ENCODE data around the gene IER2.

- TF ChIP-seq EP300 (IDR thresholded peaks at IDR 0.05) = no peak
- TF ChIP-seq, protein P1, sequence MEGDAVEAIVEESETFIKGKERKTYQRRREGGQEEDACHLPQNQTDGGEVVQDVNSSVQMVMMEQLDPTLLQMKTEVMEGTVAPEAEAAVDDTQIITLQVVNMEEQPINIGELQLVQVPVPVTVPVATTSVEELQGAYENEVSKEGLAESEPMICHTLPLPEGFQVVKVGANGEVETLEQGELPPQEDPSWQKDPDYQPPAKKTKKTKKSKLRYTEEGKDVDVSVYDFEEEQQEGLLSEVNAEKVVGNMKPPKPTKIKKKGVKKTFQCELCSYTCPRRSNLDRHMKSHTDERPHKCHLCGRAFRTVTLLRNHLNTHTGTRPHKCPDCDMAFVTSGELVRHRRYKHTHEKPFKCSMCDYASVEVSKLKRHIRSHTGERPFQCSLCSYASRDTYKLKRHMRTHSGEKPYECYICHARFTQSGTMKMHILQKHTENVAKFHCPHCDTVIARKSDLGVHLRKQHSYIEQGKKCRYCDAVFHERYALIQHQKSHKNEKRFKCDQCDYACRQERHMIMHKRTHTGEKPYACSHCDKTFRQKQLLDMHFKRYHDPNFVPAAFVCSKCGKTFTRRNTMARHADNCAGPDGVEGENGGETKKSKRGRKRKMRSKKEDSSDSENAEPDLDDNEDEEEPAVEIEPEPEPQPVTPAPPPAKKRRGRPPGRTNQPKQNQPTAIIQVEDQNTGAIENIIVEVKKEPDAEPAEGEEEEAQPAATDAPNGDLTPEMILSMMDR (IDR thresholded peaks at IDR 0.05) = no peak
- TF ChIP-seq POLR2AphosphoS5 (IDR thresholded peaks at IDR 0.05) = no peak
- no peak for TF ChIP-seq POLR2A (IDR thresholded peaks at IDR 0.05)
Measured at GRCh38 chr19:13150931-13151604, 857 bp downstream of the IER2 start.
